Astrocyte (in vitro differentiated cells and primary cell): ENCODE results near the gene TMPRSS7.

Experiments used
- EZH2 ChIP-seq: IDR thresholded peaks from 2 replicates; pipeline ENCODE4 v1.6.1; 2012; ENCODE audit warnings: mild to moderate bottlenecking, low read length, inconsistent platforms; ENCODE audit not compliant: insufficient read depth
- TF ChIP-seq, protein P1 (sequence below): IDR thresholded peaks from 2 replicates; pipeline ENCODE4 v1.5.1; 2011; ENCODE audit warnings: low read depth, mild to moderate bottlenecking, inconsistent platforms, low read length, moderate library complexity; ENCODE audit not compliant: insufficient read depth

DNA sequence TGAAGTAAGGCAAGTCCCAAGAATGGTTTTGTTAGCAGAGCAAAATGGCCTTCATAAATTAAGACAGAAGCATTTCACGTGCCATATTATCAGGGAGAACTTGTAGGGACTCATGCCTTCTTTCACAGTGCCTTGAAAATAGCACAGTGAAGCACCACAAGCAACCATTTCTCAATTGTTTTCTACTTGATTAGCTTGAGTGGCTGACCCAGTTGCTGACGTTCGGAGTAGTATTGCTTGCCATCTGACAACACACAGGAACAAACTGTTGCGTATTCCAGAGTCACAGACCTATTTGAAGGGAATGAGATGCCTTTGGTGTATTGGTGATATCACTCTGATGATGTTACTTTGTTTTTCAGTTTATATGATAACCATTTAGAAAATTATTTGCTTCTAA is 48.7 kb downstream of the TMPRSS7 start:
- TF ChIP-seq EZH2: no peak
- TF ChIP-seq, protein P1, sequence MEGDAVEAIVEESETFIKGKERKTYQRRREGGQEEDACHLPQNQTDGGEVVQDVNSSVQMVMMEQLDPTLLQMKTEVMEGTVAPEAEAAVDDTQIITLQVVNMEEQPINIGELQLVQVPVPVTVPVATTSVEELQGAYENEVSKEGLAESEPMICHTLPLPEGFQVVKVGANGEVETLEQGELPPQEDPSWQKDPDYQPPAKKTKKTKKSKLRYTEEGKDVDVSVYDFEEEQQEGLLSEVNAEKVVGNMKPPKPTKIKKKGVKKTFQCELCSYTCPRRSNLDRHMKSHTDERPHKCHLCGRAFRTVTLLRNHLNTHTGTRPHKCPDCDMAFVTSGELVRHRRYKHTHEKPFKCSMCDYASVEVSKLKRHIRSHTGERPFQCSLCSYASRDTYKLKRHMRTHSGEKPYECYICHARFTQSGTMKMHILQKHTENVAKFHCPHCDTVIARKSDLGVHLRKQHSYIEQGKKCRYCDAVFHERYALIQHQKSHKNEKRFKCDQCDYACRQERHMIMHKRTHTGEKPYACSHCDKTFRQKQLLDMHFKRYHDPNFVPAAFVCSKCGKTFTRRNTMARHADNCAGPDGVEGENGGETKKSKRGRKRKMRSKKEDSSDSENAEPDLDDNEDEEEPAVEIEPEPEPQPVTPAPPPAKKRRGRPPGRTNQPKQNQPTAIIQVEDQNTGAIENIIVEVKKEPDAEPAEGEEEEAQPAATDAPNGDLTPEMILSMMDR: no peak
